Muscle of arm (tissue), 12 donors: ENCODE measurements around the gene QSOX2. TPM values are rescaled to one million over a fixed set of nuclear protein-coding genes. Genes with fewer than 3 reads are reported as not detected.

Experiments
- DNase-seq: peaks from one replicate; pipeline ENCODE4 v3.0.0-alpha.2; 2013
- polyA plus RNA-seq, 12 donors: library from polyadenylated mRNA; unstranded; fragments of 120-200 nt; gene quantifications; one replicate each; pipeline ENCODE4 v1.2.1, GENCODE V29; 2013; ENCODE audit not compliant: insufficient read length in 12 of 12

Gene QSOX2
- polyA plus RNA-seq, 12 donors = 6.1 to 13.7 (median 8.9) TPM; not detected in 1

DNA sequence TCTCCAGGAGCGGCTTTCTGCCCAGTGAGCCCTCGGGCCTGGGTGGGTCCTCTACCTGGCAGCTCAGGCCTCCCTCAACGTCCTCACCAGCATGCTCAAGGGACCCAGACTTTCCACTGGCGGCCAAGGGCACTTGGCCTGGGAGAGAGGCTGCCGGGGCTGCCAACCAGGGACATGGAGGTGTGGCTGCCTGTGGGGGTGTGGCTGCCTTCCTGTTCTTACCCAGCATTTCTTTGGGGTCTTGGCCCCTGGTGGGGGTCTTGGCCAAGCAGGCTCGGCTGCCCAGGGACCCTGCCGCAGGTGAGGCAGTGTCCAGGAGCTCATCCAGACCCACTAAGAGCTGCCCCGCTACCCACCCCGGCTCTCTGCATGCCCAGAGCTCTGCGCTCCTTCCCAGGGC, 7.2 kb upstream of the QSOX2 start:
- DNase-seq = no peak

DNA sequence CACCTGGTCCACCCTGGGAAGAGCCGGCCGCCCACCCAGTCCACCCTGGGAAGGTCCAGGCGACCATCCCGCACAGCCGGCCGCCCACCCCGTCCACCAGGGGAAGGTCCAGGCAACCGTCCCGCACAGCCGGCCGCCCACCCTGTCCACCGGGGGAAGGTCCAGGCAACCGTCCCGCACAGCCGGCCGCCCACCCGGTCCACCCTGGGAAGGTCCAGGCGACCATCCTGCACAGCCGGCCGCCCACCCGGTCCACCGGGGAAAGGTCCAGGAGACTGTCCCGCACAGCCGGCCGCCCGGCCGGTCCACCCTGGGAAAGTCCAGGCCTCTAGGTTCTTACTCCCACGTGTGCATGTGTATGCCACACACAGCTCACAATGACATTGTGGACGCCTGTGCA, 6.7 kb upstream of the QSOX2 start:
- no peak for DNase-seq

DNA sequence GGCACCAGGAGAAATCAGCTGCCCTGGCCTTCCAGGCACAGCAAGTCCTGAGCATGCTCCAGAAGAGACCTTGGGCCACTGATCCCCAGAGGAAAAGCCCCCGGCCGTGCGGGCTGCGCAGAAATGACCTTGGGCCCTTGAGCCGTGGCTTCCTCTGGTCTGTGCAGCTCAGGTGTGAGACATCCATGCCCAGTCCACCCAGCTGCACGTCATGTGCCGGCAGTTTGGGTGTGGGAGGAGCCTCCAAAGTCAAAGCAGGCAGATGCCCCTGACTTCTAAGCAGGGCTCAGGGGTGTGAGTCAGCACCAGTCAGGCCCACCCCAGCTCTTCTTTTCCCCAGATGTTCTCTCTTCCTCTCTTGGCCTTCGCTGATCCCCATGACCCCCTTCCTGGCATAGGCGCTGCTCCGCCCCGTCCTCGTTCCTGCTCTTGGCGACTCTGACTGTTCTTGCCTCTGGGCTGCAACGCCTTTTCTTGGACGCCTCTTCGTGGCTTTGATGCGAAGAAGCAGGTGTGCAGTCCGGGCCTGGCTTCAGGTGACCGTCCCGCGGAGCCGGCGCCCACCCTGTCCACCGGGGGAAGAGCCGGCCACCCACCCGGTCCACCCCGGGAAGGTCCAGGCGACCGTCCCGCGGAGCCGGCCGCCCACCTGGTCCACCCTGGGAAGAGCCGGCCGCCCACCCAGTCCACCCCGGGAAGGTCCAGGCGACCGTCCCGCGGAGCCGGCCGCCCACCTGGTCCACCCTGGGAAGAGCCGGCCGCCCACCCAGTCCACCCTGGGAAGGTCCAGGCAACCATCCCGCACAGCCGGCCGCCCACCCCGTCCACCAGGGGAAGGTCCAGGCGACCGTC, 5.9 kb upstream of the QSOX2 start:
- no peak for DNase-seq

DNA sequence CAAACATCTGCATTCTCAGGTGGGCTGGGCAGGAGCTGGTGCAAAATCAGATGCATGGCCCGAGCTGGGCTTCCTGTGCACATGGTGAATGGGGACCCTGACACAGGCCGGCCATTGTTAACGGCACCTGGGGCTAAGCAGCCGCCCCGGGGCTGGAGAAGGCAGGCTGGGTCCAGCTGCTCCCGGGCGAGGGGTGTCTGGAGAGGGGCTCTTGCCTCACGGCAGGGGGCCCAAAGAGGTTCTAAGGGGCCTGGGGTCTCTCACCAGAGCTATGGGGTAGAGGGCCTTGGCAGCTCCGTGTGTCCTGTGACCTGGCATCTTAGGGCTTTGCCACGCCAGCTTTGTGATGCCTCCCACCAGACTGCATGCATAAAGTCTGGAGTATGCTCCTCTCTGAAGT, 5.1 kb upstream of the QSOX2 start:
- no peak for DNase-seq

DNA sequence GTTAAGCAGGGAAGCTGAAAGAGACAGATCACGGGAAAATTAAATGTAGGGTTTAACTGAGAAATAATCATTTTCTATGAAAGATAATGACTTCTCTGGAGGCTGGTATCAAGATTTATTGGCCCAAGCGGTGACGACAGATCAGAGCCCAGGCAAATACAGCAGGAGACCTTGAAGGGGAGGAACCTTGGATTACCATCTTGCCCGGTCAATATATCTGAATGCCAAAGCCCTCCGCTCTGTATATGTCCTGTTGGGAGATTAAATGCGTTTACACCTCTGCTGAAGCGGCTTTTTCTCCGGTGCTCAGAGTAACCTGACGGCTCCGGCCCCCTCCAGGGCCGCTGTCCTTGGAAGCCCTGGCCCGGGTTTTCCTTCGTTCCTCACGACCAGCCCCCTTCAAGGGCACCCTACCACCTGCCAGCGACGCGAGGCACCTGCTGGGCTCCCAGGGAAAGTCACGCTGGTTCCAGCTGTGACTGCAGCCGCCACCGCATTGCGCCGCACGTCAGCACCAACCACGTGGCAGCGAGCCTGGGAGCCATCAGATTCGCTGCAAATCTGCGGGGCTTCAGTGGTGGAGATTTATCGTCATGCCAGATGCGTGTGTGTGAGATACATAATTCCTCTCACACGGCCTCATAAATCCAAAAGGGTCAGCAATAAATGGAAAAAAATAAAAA, 4.4 kb upstream of the QSOX2 start:
- no peak for DNase-seq

DNA sequence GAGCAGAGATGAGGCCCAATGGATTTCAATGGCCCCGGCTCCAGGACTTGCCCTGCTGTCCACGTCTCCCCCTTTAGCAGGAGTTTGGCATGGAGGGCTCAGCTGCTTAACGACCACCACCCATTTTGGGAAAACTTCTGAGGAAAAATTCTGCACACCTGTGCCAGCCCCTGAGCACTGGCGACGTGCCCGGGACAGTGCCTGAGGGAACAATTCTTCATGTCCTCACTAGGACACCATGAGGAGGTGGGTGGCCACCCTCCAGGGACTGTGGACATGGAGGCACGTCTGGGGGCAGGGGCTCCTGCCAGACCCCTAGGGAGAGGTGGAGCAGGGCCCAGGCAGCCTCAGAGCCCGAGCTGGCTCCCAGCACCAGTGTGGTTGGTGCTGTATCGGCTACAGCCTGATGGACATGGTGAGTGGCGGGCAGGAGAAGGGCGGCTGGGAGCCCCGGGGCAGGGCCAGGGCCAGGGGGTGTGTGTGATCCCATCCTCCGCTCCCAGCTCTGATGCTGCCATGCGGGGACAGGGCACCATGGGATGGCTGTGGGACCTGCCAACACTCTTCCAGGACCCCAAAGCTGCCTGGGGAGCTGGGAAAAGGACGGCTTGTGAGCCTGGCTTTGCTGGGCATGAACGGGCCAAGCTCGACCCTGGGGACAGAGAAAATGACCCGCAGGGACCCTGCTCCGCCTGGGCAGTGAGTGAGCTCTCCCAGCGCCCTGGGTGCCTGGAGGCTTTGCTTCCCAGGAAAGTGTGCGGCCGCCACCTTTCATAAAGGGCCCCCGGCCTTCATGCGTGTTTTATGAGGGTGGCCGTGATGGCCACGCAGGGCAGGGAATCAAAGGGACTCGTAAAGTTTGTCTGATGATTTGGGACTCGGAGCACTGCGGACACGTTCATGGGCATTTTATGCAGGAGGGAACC, 3.6 kb upstream of the QSOX2 start:
- DNase-seq = no peak

DNA sequence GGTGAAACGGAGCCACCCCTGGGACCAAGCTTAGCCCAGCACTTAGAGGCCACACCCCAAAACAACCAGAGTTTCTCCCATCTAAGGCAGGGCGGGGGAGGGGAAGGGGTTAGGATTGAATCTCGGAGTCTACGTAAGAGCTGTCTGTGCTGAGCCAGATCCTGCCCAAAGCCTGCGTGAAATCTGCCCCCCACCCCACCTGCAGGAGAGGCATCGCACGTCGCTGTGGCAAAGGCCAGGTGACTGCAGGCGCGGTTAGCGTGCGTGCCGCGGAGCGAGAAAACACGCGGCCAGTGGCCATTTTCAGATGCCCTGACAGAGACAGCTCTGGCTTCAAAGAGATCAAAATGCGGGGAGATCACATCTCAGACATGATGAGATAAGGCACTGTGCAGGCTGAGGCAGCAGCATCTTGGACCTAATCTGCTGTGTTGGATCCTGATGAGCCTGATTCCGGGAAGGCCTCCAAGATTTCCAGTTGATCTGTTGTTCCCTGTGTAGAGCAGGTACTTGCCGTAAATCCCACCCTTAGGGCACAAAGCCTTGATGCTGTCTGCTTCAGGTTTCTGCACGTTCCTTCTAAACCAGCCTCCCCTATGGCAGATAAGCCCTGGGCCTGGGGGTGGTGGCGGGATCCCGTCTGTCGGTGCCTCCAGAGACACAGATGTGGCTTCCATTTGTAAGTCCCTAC, 2.5 kb upstream of the QSOX2 start:
- DNase-seq = no peak

DNA sequence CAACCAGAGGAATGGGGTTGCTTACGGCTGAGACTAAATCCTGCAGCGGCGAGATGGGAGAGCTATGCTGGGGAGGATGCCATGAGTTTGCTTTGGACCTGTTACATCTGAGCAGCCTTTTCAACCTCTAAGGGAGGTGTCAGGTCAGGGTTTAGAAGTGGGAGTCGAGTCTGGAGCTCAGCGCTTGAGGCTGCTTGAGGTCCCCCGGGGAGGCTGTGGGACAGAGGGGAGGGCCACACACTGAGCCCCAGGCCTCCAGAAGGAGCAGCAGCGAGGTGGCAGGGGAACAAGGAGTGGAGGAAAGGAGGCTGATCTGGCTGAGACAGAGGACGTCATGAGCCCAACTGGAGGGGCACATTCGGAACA, 1.9 kb upstream of the QSOX2 start:
- no peak for DNase-seq

DNA sequence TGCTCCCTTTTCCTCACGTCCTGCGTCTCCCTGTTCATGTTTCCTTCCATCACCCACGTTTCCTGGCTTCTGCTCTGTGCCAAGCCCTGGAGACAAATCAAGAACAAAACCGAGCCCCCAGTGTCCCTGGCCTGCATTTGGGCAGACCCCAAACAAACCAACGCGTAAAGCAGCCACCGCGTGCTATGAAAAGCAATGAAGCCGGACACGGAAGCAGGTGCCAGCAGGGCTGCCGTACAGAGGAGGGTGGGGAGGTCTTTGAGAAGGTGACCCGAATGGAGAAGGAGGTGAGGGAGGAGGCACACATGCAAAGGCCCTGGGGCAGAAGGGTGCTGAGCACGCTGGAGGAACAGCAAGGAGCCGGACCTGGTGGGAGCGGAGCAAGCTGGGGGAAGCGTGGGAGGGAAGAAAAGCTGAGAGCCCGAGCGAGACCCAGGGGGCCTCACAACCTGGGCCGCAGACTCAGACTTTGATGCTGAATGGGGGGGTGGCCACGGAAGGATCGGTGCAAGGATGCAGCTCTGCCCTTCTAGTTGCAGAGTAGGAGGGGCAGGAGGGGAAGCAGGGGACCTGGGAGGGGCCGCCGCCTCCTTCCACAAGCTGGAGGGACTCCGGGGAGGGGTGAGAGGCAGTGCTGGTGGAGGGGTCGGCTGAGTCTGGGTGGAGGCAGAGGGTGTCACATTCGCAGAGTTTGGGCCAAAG, 1.4 kb upstream of the QSOX2 start:
- no peak for DNase-seq

DNA sequence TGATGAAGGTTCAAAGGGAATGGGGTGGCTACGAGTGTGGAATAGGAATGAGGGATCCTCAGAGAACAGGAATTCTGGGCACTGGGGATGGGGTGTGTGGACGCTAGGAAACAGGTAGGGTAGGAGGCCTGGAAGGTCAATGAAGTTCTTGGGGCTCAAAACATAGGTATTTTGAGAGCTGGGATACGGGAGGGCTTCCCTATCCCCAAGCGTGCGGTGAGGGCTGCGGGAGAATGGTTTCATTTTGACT, 718 bp downstream of the QSOX2 start:
- DNase-seq = no peak

DNA sequence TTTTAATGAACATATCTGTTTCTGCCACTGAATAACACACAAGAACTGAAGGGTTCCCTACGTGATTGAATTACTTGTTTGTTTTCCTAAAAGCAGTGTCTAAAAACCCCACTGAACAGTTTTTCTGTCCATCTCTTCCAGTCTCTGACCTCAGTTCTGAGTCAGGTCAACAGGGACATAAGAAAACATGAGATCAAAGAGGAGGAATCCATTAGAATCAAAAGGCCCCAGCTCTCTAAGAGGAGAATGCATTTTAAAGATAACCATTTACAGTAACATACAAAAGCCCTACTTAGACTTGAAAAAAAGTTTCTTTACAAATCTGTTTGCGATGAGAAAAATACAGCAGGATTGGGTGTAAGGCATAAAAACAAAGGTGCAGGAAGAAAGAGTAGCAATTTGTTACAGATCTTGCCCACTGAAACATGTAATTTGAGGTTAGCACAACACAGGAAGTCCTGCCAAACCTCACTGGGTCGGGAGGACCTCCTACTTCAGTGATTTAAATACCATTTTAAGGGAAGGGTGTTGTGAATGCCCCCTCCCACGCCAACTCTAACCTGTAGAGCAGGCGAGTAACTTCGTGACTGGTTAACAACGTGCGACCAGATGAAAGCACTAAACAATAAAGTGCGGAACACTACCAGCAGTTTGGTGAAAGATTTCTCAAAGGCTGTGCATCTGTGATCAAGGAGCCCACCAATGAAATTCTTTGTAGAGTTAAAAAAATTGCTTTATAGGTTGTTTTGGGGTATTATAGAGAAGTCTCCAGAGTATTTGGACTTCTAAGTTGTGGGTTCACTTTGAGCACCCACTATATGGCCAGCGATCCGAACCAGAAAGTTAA, 1.3 kb downstream of the QSOX2 start:
- no peak for DNase-seq

DNA sequence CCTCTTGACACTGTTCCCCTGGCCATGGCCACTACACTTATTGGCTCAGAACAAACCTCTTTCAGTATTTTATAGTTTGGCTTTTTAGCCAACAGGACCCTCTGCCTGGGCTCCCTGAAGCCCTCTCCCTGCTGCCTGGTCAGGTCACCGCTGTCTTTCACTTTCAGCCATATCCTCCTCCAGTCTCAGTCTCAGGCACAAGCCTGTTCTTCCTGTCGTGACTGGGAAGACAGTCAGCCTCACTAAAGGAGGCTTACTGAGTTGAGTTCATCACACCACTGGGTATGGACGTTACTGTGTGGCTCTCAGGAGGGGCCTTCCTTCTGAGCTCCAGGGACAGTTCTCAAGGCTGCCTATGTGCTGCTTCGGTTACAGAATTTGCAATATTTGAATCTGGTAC, 2.0 kb downstream of the QSOX2 start:
- no peak for DNase-seq

DNA sequence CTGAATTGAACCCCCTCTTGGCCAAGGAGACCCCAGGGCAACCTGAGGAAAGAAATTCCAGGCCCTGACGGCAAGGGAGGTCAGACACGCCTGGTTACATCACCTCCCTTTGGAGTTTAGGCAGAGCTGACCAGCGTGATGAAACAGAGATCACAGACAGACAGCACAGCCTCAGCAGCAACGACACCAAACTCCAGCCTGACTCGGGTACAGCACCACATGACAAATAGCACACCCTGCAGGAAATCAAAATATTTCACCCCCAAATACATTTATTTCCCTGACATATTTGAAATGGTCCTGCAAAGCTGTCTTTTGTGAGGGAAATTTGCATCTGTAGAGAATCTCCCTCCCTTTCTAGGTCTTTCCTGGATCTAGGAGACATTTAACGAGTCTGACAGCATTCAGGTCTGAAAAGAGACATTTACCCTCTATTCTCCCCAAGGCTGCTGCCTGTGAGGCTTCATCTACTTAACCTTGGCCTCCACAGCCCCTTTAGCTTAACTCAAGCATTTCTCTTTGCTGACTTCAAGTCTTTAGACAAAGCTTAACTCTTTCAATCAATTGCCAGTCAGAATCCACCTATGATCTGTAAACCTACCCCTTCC, 2.6 kb downstream of the QSOX2 start:
- no peak for DNase-seq

DNA sequence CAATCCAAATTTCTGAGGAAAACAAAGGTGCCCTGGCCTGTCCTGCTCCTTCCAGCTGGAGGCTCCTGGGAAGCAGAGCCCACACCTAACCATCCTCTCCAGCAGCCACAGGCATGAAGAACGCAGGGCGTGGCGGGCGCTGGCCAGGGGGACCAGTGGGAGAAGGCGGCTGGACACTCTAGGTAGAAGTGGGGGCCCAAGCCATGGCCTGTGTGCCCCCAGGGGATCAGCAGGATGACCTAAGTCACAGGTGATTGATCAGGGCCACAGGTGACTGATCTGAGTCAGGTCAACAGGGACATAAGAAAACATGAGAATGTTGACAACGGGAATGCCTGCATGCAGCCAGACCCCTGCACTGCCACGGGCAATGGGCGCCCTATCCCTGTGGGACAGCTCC, 3.4 kb downstream of the QSOX2 start:
- no peak for DNase-seq

DNA sequence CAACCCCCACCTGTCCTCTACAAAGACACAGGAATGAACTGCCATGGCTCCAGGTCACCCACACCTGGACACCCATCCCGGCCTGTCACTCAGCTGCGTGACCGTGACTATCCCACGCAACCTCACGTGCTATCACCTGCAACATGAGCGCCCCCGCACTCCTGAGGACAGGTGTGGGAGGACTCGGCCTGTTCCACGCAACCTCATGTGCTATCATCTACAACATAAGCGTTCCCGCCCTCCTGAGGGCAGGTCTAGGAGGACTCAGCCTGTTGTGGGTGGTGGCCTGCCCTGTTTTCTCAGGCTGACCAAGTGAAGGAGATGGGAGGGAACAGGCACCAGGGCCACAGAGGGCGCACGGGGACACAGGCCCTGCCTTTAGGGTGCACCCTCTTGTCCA, 4.1 kb downstream of the QSOX2 start:
- DNase-seq = no peak

DNA sequence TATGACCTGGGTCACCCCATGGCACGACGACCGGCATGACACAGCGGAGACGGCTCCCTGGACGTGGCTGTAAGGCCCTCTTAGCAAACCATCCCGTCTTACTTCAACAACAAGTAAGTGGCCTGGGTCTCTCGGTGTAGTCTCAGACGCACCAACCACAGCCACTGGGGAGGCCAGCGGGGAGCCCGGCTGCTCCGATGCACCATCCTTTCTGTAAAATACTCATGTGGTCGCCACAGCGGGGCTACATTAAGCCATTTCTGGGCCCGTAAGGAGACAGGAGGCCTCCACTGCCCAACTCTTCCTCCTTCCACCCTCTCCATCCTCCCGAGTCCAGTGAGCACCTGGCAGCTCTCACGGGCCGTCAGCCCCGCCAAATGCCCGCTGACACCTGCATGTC, 4.7 kb downstream of the QSOX2 start:
- DNase-seq = no peak

DNA sequence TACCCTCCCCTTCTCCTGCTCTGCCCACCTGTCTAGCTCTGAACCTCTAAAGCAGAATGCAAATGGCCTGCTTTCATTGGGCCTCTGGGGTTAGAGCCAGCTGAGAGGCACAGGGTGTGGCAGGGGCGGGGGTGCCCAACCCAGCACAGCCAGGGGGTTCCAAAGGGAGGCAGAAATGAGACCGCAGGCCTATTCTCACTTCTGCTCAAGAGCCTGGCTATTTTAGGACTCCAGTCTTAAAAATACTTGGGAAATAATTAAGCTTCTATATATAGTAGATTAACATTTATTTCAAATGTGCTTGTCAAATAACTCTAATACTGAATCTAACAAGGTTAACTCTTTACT, 5.7 kb downstream of the QSOX2 start:
- DNase-seq = no peak

DNA sequence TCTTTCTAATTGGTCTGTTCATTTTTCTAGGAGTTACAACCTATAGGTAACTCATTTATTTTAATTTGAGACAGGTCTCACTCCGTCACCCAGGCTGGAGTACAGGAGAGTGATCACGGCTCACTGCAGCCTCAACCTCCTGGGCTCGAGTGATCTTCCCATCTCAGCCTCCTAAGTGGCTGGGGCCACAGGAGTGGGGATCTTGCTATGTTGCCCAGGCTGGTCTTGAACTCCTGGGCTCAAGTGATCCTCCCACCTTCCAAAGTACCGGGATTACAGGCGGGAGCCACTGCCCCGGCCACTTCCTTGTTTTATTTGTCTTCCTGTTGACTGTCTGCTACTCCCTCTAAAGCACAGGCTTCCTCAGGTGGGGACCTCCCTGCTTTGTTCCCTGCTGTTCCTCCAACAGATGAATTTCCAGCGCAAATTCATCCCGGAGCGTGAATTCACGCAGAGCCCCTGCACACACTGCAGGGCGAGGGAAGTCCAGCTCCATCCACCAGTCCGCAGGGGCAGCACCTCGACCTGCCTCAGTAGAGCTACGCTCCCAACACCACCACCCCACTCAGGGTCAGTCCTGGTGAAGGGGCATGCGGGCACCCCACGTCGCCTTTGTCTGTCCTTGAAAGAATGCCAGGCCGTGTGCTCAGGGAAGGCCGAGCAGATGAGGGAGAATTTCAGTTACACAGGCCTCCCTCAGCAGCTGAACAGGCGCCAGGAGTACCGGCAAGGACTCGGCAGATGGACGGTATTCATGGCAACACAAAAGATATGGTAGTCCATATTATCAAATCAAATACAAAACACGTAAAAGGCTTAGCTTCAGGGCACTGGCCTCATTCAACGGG, 6.3 kb downstream of the QSOX2 start:
- DNase-seq = no peak

DNA sequence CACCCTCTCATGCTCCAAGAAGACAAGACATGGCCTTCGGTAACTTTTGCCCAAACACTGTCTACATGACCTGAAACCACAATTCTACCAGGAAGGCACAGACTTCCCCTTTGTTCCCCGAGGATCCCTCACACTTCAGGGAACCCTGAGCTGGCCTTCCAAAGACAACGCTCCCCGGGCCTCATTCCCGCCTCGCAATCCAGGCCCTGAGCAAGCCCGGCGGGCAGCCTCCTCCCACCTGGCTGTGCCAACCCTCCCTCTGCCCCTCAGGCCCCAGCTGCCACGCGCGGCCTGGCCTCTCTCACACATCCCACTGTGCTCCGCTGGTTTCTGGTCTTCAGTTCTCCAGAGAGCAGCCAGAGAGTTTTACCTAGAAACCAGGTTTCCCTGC, 7.3 kb downstream of the QSOX2 start:
- no peak for DNase-seq
